ENCODE measurements around the gene ABCA12.

The ABCA12 gene

GRCh38 chr2:215161301-215161829, 22.9 kb upstream of the ABCA12 start:
- no peak for DNase-seq (ENCODE audit: low spot score)
- TF ChIP-seq CTCF (IDR thresholded peaks at IDR 0.05; ENCODE audit: extremely low read depth, missing control alignments), result no peak

GRCh38 chr2:215160081-215160480, 21.7 kb upstream of the ABCA12 start:
- no peak for DNase-seq (ENCODE audit: low spot score)
- TF ChIP-seq CTCF (IDR thresholded peaks at IDR 0.05; ENCODE audit: extremely low read depth, missing control alignments), result no peak

GRCh38 chr2:215156453-215156852, 18.0 kb upstream of the ABCA12 start:
- no peak for DNase-seq (ENCODE audit: low spot score)
- no peak for TF ChIP-seq CTCF (IDR thresholded peaks at IDR 0.05; ENCODE audit: extremely low read depth, missing control alignments)

- no peak for DNase-seq (ENCODE audit: low spot score)
- TF ChIP-seq CTCF (IDR thresholded peaks at IDR 0.05; ENCODE audit: extremely low read depth, missing control alignments), result no peak
Measured at GRCh38 chr2:215149894-215150293, 11.5 kb upstream of the ABCA12 start.

GRCh38 chr2:215149486-215149885, 11.1 kb upstream of the ABCA12 start:
- TF ChIP-seq CTCF (IDR thresholded peaks at IDR 0.05; ENCODE audit: extremely low read depth, missing control alignments), result no peak
- DNase-seq (ENCODE audit: low spot score), result no peak

- no peak for TF ChIP-seq CTCF (IDR thresholded peaks at IDR 0.05; ENCODE audit: extremely low read depth, missing control alignments)
- no peak for DNase-seq (ENCODE audit: low spot score)
Measured at GRCh38 chr2:215149060-215149459, 10.6 kb upstream of the ABCA12 start.

- DNase-seq (ENCODE audit: low spot score), result no peak
- TF ChIP-seq CTCF (IDR thresholded peaks at IDR 0.05; ENCODE audit: extremely low read depth, missing control alignments), result no peak
Measured at GRCh38 chr2:215145611-215146010, 7.2 kb upstream of the ABCA12 start.
